ENCODE measurements around the gene C15orf39.

DNA sequence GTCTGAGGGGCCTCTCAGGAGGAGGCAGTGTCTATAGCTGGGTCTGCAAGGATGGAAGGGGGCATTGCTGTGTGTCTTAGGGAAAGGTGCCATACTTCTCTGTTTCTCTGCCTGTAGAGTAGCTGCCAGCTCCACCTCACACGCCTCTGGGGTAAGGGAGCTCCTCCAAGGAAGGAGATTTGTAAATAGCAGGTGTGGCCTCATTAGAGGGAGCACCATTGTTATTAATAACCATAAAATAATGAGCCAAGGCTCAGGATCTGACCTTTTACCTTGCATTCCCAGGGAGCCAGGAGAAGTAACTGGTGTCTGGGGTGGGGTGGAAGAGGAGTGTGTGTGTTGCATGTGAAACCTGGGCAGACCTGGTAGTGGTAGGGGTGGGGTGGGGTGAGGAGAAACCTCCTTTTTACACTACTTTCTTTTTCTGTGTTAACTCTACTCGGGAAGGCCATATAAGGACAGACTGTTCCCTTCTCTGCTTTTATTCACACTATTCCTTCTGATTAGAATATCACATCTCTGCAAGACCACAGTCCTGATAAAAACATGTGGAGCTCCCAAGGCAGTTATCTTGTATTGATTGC is 2.2 kb upstream of the C15orf39 start:
- no peak for TF ChIP-seq EP300 (IDR thresholded peaks at IDR 0.05)
- TF ChIP-seq, protein P1, sequence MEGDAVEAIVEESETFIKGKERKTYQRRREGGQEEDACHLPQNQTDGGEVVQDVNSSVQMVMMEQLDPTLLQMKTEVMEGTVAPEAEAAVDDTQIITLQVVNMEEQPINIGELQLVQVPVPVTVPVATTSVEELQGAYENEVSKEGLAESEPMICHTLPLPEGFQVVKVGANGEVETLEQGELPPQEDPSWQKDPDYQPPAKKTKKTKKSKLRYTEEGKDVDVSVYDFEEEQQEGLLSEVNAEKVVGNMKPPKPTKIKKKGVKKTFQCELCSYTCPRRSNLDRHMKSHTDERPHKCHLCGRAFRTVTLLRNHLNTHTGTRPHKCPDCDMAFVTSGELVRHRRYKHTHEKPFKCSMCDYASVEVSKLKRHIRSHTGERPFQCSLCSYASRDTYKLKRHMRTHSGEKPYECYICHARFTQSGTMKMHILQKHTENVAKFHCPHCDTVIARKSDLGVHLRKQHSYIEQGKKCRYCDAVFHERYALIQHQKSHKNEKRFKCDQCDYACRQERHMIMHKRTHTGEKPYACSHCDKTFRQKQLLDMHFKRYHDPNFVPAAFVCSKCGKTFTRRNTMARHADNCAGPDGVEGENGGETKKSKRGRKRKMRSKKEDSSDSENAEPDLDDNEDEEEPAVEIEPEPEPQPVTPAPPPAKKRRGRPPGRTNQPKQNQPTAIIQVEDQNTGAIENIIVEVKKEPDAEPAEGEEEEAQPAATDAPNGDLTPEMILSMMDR (IDR thresholded peaks at IDR 0.05) = no peak
- TF ChIP-seq POLR2A (IDR thresholded peaks at IDR 0.05) = no peak
